SJCRH30 (cell line): Measurements from ENCODE around the gene PKN1. TPM values are rescaled to one million over a fixed set of nuclear protein-coding genes. Genes with fewer than 3 reads are reported as not detected.
A peak's percentile ranks its signal among the peaks of the same experiment; 100 is the strongest.
"Not testable (repeated sequence)": the region's sequence is repeated elsewhere in the genome, so short reads cannot be mapped to it uniquely, and the experiment has no call there.

ENCODE experiments used
- DNase-seq, 2 experiments: peaks; one replicate each; pipeline ENCODE4 v3.0.0-alpha.2; 2015 to 2020
- H3K27ac ChIP-seq: fragments of 250-450 bp; sonication (Bioruptor Pico); 2 replicates; pipeline ENCODE4 v1.5.1; 2020; ENCODE audit warnings: mild to moderate bottlenecking, moderate library complexity
- H3K27me3 ChIP-seq: fragments of 250-450 bp; sonication (Bioruptor Pico); 2 replicates; pipeline ENCODE4 v1.5.1; 2020; ENCODE audit warnings: mild to moderate bottlenecking, moderate library complexity
- H3K36me3 ChIP-seq: fragments of 250-450 bp; sonication (Bioruptor Pico); 2 replicates; pipeline ENCODE4 v1.5.1; 2020; ENCODE audit warnings: mild to moderate bottlenecking, moderate library complexity
- H3K4me1 ChIP-seq: fragments of 250-450 bp; sonication (Bioruptor Pico); 2 replicates; pipeline ENCODE4 v1.5.1; 2020; ENCODE audit warnings: mild to moderate bottlenecking, moderate library complexity
- H3K4me3 ChIP-seq: fragments of 250-450 bp; sonication (Bioruptor Pico); 2 replicates; pipeline ENCODE4 v1.5.1; 2020; ENCODE audit warnings: mild to moderate bottlenecking, moderate library complexity
- H3K9me3 ChIP-seq: fragments of 250-450 bp; sonication (Bioruptor Pico); replicated peaks from 2 replicates; pipeline ENCODE4 v1.5.1; 2020; ENCODE audit warnings: mild to moderate bottlenecking, moderate library complexity
- total RNA-seq: library from RNA; depleted of rRNA; stranded (reverse); fragments of >200 nt; shearing (Covaris generic); gene quantifications from 2 replicates; pipeline ENCODE4 v1.2.3, GENCODE V29; 2014; rRNA removed

Gene PKN1
- 63.5 and 66.2 TPM in 2 replicates for total RNA-seq

DNA sequence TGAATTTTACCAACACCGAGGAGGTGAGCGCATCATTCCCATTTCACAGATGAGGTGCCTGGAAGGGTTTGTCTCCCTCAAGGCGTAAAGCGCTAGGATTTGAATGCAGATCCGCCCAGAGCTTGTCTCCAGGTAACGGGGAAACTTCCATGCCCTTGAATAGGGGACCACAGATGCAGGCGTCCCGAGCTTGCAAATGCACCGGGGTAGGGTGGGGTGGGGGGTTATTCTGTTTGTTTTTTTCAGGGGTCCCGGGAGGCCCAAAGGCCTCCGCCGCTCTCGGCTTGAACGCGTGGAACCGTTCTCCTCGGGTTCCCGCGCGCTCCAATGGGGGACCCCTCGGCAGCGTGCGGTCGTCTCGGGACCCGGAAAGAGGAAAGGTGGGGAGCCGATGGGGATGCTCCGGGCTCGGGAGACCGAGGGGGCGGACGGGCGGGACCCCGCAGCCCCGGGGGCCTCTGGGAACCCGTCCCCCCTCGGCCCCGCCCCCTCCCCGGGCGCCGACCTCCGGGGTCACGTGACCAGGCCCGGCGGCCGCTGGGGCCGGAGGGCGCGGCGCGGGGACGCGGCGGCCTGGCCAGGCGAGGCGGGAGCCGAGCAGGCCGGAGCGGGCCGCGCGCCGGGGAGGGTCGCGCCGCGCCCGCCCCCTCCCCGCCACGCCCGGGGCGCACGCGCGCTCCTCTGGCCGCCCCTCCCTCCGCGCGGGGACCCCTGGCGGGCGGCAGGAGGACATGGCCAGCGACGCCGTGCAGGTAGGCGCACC lies at the start of gene PKN1:
Gene PKN1, plus strand, starts transcription at position 516 of the 763 bp plus-strand sequence. Its CDS starts 216 bp downstream, at position 732.
- peak within 1 kb of the TSS; percentile 36 for H3K27ac ChIP-seq
- peak; percentile 81 to 84 for DNase-seq
- H3K36me3 ChIP-seq: no peaks in the 10 kb centered on the region
- peaks cover 9% of the 10 kb centered on the region for H3K4me1 ChIP-seq
- no peaks in the 10 kb centered on the region for H3K27me3 ChIP-seq
- H3K4me3 ChIP-seq: peak within 1 kb of the TSS; percentile 70
- no peaks in the 10 kb centered on the region for H3K9me3 ChIP-seq

DNA sequence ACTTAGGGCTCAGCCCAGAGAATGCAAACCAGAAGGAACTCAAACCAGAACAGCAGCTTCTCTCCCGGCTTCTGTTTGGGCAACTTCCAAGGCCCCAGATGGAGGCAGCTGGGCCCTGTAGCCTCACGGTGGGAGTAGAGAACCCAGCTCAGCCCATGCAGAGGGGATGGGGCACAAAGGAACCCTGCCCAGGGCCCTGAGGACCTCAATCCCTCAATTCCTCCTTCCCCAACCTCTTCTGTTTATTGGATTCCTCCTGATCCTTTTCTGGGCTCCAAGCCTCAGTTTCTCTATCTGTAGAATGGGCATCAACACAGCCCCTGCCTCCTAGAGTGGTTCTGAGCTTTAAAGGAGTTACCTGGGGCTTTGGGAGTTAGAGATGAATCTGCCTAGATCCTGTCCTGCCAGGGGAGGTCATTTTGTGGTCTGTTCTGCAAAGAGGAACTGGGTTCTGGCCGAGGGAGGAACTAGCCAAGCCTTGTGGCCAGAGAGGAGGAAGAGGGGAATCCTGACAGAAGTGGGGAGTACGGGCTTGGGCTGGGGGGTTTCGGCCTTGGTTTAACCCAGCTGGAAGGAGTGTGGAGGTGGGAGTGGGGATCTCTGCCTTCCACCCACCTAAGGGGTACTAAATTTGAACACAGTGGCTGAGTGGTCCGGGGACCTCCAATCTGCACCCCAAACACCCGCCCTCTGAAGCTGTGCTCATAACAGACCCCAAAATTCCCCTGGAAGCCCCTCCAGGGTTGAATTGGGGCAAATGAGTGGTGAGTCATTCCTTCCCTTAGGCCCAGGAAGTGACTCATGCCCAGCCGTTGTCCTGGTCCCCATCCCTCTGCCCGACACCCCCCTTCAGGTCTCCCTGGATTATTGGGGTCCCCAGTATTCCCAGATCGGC lies 49.2 kb upstream of the PKN1 start:
- H3K4me1 ChIP-seq: peaks cover 8% of the 10 kb centered on the region
- peak in 1 of 2 experiments; percentile 54 for DNase-seq
- no peaks in the 10 kb centered on the region for H3K36me3 ChIP-seq
- peak overlapping the region; percentile 8 for H3K27ac ChIP-seq
- H3K27me3 ChIP-seq: no peaks in the 10 kb centered on the region
- H3K4me3 ChIP-seq: no peak overlapping the region
- no peaks in the 10 kb centered on the region for H3K9me3 ChIP-seq

DNA sequence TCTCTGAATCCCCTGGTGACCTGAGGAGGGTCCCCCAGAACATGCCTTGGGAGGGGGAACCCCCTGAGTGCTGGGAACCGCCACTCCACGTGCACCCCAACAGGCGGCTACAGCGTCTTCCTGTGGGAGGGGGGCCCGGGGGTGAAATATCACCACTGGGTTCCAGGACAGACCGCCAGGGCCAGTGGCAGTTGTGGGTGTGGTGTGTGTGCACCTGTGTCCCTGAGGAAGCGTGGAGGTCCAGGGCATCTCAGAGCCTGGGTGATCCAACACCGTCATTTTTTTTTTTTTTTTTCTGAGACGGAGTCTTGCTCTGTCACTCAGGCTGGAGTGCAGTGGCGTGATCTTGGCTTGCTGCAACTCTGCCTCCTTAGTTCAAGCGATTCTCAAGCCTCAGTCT lies 47.6 kb upstream of the PKN1 start:
- H3K9me3 ChIP-seq: no peaks in the 10 kb centered on the region
- H3K4me3 ChIP-seq: no peak overlapping the region
- H3K27me3 ChIP-seq: no peaks in the 10 kb centered on the region
- H3K36me3 ChIP-seq: no peaks in the 10 kb centered on the region
- no peak for DNase-seq
- no peak overlapping the region for H3K27ac ChIP-seq
- H3K4me1 ChIP-seq: peaks cover 8% of the 10 kb centered on the region

DNA sequence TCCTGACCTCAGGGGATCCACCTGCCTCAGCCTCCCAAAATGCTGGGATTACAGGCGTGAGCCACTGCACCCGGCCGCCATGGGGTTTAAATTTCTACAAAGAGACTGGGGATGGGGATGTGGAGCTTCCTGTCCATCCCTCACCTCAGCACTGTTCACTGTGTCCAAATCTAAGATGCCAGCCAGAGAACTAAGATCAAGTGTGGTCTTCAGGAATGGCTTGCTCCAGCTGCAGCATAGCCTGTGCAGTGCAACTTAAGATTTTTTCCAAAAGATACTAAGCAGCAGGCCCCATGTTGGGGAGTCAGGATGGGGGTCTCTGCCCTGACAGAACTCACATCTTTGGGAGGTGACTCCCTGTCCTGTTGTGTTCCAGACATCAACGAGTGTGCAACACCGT lies 42.6 kb upstream of the PKN1 start:
- H3K4me1 ChIP-seq: no peaks in the 10 kb centered on the region
- no peak overlapping the region for H3K27ac ChIP-seq
- H3K4me3 ChIP-seq: no peak overlapping the region
- H3K36me3 ChIP-seq: peaks cover 21% of the 10 kb centered on the region
- H3K27me3 ChIP-seq: no peaks in the 10 kb centered on the region
- H3K9me3 ChIP-seq: no peaks in the 10 kb centered on the region
- DNase-seq: no peak

DNA sequence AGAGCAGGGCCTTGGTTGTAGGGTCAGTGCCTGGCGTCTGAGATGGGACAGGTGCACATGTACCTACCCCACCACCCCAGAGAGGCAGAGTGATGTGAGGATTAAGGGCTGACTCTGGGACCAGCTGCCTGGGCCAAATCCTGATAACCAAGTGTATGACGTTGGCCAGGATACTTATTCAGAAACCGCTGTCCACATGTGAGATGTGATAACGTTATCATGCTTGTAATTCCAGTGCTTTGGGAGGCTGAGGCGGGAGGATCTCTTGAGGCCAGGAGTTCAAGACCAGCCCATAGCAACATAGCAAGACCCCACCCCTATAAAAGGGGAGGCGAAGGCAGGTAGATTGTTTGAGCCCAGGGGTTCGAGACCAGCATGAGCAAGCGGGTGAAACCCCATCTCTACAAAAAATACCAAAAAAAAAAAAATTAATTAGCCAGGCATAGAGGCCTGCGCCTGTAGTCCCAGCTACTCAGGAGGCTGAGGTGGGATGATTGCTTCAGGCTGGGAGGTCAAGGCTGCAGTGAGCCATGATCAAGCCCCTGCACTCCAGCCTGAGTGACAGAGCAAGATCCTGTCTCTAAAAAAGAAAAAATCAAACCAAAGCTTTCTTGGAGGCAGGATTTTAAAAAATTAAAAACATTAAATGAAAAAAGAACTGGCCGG lies 41.8 kb upstream of the PKN1 start:
- Histone ChIP-seq H3K4me1 (no peaks in the 10 kb centered on the region), H3K36me3 (peaks cover 23% of the 10 kb centered on the region), H3K27ac (no peak overlapping the region), H3K27me3 (no peaks in the 10 kb centered on the region), H3K4me3 (no peak overlapping the region), H3K9me3 (no peaks in the 10 kb centered on the region)
- DNase-seq: no peak

DNA sequence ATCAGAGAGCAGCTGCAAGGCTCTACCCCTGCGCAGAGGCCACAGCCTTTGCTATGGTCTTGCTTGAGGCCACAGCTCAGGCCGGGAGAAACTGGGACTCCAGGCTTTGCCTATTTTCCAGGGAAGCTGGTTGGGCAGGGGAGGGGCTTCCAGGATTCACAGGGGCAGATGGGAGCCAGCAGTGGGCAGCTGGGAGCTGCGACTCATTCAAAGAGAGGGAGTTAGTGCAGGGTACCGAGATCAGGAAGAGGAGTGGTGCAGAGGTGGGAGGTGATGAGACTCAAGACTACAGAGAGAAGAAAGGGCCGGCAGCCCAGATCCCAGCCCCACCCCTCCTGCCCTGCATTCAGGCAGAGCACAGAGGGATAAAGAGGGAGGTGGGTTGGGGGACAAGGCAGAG lies 39.8 kb upstream of the PKN1 start:
- no peak overlapping the region for H3K4me3 ChIP-seq
- H3K9me3 ChIP-seq: no peaks in the 10 kb centered on the region
- DNase-seq: no peak
- H3K36me3 ChIP-seq: peaks cover 28% of the 10 kb centered on the region
- no peak overlapping the region for H3K27ac ChIP-seq
- no peaks in the 10 kb centered on the region for H3K4me1 ChIP-seq
- H3K27me3 ChIP-seq: no peaks in the 10 kb centered on the region

DNA sequence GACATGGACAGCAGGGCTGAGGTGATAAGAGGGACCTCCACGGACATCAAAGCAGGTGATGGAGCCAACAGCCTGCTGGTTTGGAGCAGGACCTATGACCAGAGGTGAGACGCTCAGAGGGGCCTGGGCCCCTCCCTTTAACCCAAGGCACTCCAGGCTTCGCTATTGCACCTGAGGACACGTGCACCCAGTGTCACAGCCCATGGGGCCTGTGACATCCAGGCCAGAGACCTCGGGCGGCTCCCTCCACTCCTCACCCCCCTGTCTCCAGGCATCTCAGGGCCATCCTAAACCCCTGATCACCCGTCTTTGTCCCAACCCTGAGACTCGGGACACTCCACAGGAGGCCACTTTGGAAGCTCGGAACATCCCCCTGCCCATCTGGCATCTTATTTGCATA lies 38.9 kb upstream of the PKN1 start:
- no peak for DNase-seq
- no peaks in the 10 kb centered on the region for H3K9me3 ChIP-seq
- no peak overlapping the region for H3K27ac ChIP-seq
- no peaks in the 10 kb centered on the region for H3K4me1 ChIP-seq
- H3K4me3 ChIP-seq: no peak overlapping the region
- no peaks in the 10 kb centered on the region for H3K27me3 ChIP-seq
- H3K36me3 ChIP-seq: peaks cover 32% of the 10 kb centered on the region

DNA sequence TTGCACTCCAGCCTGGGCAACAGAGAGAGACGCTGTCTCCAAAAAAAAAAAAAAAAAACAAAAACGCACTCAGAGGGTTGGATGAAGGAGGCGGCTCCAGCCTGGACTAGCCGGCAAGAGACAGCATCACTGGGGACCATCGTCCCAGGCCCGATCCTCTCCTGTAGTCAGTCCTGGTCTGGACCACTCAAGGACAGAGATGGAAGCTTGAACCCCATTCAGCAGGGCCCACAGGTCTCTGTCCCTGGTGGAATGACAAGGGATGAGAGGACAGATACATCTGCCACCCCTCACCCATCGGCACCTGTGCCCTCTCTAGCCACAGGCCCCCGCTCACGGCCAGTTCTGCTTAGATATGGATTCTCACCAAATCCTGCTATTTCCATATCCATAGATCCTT lies 37.8 kb upstream of the PKN1 start:
- no peak overlapping the region for H3K4me3 ChIP-seq
- H3K27ac ChIP-seq: no peak overlapping the region
- H3K9me3 ChIP-seq: no peaks in the 10 kb centered on the region
- no peak for DNase-seq
- no peaks in the 10 kb centered on the region for H3K4me1 ChIP-seq
- H3K36me3 ChIP-seq: peaks cover 36% of the 10 kb centered on the region
- no peaks in the 10 kb centered on the region for H3K27me3 ChIP-seq

DNA sequence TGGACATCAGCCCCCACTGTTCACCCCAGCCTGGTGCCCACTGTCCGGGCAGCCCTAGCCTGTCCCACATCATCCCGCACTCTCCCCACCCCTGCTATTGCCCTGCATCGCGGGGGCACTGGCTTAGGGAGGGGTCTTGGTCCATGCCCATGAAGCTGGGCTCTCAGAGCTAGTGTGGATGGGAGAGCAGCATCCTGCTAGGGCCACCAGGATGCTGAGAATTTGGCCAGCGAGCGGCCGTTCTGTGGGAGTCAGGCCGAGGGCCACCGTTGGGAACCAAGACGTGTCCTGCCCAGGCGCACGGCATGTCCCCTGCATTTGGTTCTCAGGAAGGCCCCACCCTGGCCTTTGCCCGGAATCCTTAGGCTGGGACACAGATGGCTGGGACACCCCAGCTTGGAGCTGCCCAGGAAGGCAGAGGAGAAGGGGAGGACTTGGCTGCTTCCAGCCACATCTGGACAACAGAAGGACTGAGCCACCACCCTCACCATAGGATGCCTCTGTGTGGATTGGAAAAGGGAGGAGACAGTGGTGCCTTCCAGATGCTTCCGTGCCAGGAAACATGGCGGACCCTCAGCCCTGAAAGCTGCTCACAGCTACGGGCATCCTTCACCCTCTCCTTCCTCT lies 37.3 kb upstream of the PKN1 start:
- Histone ChIP-seq H3K27ac (no peak overlapping the region), H3K4me1 (no peaks in the 10 kb centered on the region), H3K4me3 (no peak overlapping the region), H3K36me3 (peaks cover 41% of the 10 kb centered on the region), H3K9me3 (no peaks in the 10 kb centered on the region), H3K27me3 (no peaks in the 10 kb centered on the region)
- DNase-seq: no peak

DNA sequence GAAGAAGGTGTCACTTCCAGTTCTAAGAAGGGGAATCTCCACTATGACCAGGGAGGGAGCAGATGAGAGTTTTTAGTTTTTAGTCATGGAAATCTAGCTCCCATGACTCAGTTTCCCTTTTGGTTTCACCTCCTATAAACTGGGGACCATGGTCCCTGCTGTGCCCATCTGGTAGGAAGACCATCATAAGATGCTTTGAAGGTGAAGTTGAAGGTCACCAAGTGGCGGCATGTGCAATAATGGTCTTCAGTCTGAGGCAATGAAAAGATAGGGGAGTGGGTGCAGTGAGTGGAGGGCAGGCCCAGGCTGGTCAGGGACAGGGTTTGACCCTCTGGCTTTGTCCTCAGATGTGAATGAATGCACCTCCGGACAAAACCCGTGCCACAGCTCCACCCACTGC lies 36.4 kb upstream of the PKN1 start:
- not testable (repeated sequence) for DNase-seq, H3K4me3 ChIP-seq, H3K9me3 ChIP-seq, H3K4me1 ChIP-seq, H3K27me3 ChIP-seq, H3K27ac ChIP-seq
- H3K36me3 ChIP-seq: peaks cover 42% of the 10 kb centered on the region

DNA sequence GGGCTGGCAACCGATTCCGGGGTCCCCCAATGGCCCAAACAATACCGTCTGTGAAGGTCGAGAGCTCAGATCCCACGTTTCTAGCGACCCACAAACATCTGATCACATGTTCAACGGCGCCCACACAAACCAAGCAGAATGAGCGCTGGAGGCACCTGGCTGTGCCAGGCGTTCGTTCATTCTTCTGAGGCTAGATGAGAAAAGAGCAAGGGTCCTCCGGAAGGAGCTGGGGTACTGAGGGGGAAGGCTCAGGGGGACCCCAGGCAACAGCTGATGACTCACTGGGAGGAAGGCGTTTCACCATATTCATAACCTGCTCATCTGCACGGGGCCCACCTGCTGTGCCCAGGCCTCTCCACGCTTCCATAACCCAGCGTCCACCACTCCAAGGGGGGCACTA lies 35.9 kb upstream of the PKN1 start:
- not testable (repeated sequence) for DNase-seq, H3K4me3 ChIP-seq, H3K4me1 ChIP-seq, H3K27ac ChIP-seq, H3K27me3 ChIP-seq, H3K9me3 ChIP-seq
- peaks cover 42% of the 10 kb centered on the region for H3K36me3 ChIP-seq

DNA sequence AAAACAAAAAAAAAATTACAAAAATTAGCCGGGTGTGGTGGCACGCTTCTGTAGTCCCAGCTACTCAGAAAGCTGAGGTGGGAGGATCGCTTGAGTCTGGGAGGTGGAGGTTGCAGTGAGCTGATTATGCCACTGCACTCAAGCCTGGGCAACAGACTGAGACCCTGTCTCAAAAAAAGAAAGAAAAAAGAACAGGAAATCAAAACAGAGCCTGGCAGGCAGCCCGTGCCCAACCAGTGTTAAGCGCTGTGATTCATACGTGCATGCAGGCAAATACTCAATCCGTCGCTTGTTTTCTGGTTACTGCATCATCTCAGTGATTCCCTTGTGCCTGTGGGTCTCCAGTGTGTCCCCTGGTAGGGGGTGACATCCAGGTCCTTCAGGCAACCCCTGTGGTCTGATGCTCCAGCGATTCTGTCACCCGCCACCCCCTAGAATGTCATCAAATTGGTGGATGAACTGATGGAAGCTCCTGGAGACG lies 32.1 kb upstream of the PKN1 start:
- no peak overlapping the region for H3K4me3 ChIP-seq
- H3K4me1 ChIP-seq: no peaks in the 10 kb centered on the region
- H3K36me3 ChIP-seq: peaks cover 43% of the 10 kb centered on the region
- no peaks in the 10 kb centered on the region for H3K27me3 ChIP-seq
- no peaks in the 10 kb centered on the region for H3K9me3 ChIP-seq
- no peak overlapping the region for H3K27ac ChIP-seq
- DNase-seq: no peak

DNA sequence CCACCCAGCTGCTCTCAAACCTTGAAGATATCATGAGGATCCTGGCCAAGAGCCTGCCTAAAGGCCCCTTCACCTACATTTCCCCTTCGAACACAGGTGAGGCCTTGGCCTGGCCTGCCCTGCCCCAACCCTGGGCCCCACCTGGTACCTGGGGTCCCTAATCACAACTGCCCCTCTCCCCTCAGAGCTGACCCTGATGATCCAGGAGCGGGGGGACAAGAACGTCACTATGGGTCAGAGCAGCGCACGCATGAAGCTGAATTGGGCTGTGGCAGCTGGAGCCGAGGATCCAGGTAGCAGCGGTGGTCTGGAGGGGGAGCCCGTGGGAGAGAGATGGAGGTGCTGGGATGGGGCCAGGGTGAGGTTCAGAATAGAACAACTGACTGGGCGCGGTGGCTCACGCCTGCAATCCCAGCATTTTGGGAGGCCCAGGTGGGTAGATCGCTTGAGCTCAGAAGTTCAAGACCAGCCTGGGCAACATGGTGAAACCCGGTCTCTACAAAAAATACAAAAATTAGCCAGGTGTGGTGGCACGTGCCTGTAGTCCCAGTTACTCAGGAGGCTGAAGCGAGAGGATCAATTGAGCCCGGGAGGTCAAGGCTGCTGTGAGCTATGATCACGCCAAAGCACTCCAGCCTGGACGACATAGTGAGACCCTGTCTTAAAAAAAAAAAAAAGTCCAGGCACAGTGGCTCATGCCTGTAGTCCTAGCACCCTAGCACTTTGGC lies 31.5 kb upstream of the PKN1 start:
- DNase-seq: no peak
- no peak overlapping the region for H3K27ac ChIP-seq
- H3K4me3 ChIP-seq: no peak overlapping the region
- no peaks in the 10 kb centered on the region for H3K27me3 ChIP-seq
- H3K36me3 ChIP-seq: peaks cover 46% of the 10 kb centered on the region
- no peaks in the 10 kb centered on the region for H3K4me1 ChIP-seq
- no peaks in the 10 kb centered on the region for H3K9me3 ChIP-seq
